ENCODE measurements around the gene MR1.
A peak's percentile ranks its signal among the peaks of the same experiment; 100 is the strongest.
"Not testable (repeated sequence)": the region's sequence is repeated elsewhere in the genome, so short reads cannot be mapped to it uniquely, and the experiment has no call there.

MR1 gene

GRCh38 chr1:181028615-181029014, 5.2 kb upstream of the MR1 start:
- DNase-seq (ENCODE audit: low read depth in 2 of 2): no peak

DNA sequence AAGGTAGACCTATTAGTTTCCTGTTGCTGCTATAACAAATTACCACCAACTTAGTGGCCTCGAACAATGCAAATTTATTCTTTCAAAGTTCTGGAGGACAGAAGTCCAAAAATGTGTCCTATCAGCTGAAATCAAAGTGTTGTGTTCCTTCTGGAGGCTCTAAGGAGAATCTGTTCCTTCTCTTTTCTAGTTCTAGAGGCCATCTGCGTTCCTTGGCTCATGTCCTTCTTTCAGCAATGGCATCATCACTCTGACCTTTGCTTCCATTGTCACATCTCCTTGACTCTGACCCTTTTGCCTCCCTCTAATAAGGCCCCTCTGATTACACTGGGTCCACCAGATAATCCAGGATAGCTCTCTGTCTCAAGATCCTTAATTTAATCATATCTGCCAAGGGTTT, 1.2 kb upstream of the MR1 start:
- DNase-seq (ENCODE audit: low read depth in 2 of 2): no peak

DNA sequence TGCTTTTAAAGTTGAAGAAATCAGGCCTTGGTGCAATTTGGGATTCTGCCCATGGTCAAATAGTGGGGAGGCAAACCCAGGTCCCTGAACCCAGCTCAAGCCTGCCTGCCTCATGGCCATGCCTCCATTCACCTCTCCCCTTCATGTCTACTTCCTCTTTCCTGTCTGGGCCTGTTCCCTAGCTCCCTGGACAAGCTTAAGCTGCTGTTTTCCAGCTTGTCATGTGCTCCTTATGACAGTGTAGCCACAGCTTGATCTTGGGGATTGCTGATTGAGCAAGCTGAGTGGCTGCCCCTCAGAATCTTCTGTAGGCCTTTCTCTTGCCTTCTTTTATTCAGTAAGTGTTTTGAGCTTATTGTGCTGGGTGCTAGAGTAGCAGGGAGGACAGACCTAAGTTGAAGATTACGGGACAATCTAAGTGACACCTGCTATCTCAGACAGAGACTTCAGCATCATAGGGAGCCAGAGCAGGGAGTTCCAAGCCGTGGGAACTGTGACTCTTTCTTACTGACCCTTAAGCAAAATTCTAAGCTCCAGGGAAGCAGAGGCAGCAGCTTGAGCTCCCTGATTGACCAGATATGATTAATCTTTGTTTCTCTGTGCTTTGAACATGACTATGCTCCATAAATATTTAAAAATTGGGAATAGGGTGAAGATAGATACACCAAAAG, 520 bp upstream of the MR1 start:
- no peak for DNase-seq (ENCODE audit: low read depth in 2 of 2)

DNA sequence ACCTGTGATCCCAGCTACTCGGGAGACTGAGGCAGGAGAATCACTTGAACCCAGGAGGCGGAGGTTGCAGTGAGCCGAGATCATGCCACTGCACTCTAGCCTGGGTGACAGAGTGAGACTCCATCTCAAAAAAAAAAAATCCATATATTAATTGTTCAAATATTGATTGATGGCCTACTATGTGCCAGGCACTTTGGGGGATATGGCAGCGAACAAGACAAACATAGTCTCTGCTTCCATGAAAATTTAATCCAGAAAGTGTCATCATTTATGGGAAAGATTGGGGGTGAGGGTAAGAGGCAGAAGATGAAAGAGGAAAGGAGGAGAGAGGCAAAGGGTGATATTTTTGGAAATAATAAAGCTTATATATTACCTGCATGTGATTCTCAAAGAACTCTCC, 1.4 kb downstream of the MR1 start:
- DNase-seq (ENCODE audit: low read depth in 2 of 2): not testable (repeated sequence)

- DNase-seq (ENCODE audit: low read depth in 2 of 2): no peak
Measured at GRCh38 chr1:181036107-181036836, 2.5 kb downstream of the MR1 start.

DNA sequence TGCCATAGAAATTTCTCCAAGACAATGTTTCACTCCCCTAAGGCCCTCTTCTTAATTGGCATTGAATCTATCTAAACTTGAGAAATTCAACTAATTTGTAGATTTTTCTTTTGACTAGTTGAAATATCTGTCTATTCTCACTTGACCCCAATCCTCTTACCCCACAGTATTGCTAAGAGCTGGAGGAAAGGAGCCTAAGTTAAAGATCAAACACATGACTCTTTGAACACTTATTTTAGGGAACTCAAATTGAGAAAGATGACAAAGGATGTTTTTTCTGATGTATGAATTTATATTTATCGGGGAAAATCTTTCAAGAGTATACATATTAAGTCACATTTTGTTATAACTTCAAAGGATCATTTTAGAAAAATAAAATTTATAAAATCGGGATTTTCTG, 3.6 kb downstream of the MR1 start:
- DNase-seq (ENCODE audit: low read depth in 2 of 2): no peak

DNA sequence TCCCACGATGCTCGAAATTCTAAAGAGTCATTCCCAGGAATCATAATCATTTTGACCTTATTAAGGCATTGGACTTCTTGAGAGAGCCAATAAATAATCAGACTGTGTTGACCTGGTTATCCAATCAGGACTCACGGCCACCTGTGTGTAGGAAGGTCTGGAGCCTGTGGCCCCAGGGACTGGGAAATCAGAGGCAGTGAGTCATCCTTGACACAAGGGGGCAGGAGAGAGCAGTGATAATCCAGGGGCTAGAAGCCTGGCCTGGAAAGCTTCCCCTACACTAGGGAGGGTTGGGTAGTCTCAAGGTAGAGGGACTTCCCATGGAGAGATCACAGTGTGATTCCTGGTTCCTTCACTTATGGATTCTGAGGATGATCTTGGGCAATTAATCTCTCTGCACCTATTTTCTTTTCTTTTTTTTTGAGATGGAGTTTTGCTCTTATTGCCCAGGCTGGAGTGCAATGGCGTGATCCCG, 4.7 kb downstream of the MR1 start:
- DNase-seq (ENCODE audit: low read depth in 2 of 2): peak; percentile 31 to 53

DNA sequence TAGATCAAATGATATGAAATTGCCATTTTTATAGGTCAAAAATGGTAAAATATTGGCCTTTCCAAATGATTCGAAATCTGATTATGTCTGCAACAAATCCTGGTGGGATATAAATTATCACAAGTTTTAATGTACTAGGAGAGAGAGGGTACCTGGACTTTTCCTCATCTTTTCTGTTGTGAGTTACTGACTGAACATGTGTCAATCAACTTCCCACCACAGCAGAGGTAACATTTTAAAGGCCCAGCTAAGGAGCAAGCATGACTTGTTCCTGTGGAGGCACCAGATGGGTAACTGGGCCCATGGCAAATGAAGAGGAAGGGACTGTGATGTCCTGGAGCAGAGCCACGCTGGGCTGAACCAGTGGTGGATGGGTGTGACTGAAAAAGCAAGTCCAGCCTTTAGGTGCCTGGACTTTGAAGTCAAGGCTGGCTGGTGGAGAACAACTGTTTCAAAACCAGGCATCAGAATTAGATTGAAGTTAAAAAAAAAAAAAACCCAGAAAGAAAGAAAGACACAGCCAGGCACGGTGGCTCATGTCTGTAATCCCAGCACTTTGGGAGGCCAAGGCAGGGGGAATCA, 6.6 kb downstream of the MR1 start:
- no peak for DNase-seq (ENCODE audit: low read depth in 2 of 2)

GRCh38 chr1:181043025-181043888, 9.5 kb downstream of the MR1 start:
- DNase-seq (ENCODE audit: low read depth in 2 of 2): no peak

DNA sequence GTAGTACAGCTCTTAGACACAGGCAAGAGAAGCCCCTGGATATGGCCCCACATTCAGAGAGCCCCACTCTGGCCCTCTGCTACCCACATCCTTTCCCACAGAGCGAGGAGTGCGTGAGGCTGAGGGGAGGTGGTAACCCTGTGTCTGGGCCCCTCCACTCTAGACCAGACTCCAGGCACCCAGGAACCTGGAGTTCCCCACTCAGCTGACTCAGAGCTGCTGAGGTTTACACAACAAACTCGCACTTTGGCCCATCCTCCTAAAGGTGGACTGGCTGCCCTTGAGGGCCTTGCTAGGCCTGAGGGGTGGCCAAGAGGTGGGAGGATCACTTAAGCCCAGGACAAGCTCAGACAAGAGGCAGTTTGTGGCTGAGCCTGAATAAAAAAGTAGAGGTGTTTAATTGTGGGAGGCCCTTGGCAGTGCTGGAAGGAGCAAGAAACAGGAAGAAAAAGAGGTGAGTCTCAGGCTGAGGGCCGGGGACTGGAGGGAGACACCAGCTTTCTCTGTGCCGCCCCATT, 10.7 kb downstream of the MR1 start:
- DNase-seq (ENCODE audit: low read depth in 2 of 2): peak; percentile 43 to 49

DNA sequence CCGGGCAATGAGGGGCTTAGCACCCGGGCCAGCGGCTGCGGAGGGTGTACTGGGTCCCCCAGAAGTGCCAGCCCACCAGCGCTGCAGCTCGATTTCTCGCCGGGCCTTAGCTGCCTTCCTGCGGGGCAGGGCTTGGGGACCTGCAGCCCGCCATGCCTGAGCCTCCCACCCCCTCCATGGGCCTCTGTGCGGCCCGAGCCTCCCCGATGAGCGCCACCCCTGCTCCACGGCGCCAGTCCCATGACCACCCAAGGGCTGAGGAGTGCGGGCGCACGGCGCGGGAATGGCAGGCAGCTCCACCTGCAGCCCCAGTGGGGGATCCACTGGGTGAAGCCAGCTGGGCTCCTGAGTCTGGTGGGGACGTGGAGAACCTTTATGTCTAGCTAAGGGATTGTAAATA, 12.2 kb downstream of the MR1 start:
- not testable (repeated sequence) for DNase-seq (ENCODE audit: low read depth in 2 of 2)

DNA sequence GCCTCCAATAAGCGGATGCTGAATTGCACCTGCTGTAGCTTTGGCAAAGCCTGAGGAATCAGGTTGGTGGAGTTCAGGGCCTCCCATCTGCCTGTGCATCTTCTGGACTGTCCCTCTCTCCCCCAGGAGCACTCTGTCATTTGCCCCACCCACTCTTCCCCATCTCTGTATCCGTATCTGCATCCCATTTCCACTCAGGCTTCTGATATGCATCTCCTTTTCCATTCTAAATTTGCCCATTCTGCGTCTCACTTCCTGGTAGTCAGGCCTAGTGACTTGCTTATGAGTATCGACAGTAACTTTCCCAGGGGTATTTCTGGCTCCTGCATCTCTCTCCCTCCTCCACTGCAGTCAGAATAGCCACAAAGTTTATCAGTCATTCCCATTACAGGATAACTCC, 15.6 kb downstream of the MR1 start:
- no peak for DNase-seq (ENCODE audit: low read depth in 2 of 2)

- no peak for DNase-seq (ENCODE audit: low read depth in 2 of 2)
Measured at GRCh38 chr1:181050922-181051321, 17.1 kb downstream of the MR1 start.

GRCh38 chr1:181056560-181056959, 22.8 kb downstream of the MR1 start:
- DNase-seq (ENCODE audit: low read depth in 2 of 2): no peak

- DNase-seq (ENCODE audit: low read depth in 2 of 2): no peak
Measured at GRCh38 chr1:181057079-181057478, 23.3 kb downstream of the MR1 start.

- DNase-seq (ENCODE audit: low read depth in 2 of 2): no peak
Measured at GRCh38 chr1:181059435-181059834, 25.7 kb downstream of the MR1 start.

DNA sequence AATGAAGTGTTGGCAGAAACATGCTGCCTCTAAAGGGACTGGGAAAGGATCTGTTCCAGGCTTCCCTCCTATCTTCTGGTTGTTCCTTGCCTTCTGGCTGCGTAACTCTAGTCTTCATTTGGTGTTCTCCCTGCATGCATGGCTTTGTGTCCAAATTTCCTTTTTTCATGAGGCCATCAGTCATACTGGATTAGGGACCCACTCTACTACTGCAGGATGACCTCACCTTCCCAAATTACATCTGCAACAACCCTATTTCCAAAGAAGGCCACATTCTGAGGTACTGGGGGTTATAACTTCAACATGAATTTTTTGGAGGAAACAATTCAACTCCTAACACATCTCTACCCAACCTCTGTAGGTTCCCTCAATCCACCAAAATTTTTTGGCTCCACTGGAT, 26.3 kb downstream of the MR1 start:
- no peak for DNase-seq (ENCODE audit: low read depth in 2 of 2)

DNA sequence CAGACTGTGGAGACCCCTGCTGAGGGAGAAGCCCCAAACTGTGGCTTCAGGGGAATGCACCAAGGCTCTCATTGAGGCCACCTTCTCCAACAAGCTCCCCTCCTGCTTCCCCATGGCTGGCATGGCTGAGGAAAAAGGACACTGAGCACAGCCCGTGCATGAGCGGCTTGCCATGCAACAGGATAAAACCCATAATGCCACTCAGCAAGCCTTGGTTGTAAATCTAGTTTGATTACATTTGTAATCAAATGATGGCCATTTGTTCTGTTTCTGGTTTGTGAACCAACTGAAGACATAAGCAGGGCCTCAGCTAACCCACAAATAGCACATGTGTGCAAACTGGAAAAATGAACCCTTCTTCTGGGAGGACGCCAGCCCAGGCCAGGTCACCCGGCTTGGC, 27.2 kb downstream of the MR1 start:
- DNase-seq (ENCODE audit: low read depth in 2 of 2): not testable (repeated sequence)

DNA sequence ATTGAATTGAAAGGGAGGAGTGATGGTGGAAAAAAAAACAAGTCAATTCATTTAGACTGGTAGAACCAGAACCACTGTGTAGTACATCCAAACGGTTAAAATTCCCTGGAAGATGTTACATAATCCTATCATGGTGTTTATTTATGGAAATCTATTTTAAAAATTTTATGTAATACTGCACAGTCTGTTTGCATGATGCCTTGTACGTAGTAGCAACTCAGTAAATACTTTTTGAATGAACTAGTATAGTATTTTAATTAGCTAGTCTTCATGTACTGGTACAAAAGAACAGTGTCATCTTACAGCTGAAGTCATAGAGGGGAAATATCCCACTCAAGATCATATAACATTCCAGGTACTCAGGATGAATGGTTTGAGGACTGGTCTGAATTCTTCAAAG, 27.7 kb downstream of the MR1 start:
- DNase-seq (ENCODE audit: low read depth in 2 of 2): no peak

- no peak for DNase-seq (ENCODE audit: low read depth in 2 of 2)
Measured at GRCh38 chr1:181061891-181062835, 28.4 kb downstream of the MR1 start.

Measured in stimulated activated CD4-positive, alpha-beta T cell treated with anti-CD3 and anti-CD28 coated beads, Interleukin-15, amount 100 ng/mL, for 48 hours (primary cell).